Measurements from ENCODE around the gene ST3GAL5. TPM values are rescaled to one million over a fixed set of nuclear protein-coding genes. Genes with fewer than 3 reads are reported as not detected.

The ST3GAL5 gene
- total RNA-seq, 1 experiment from 2014 or later: 5.9 TPM

GRCh38 chr2:85889627-85890281, 964 bp upstream of the ST3GAL5 start:
- peak overlapping the region; percentile 48 for H3K27ac ChIP-seq

GRCh38 chr2:85888020-85888683, 638 bp downstream of the ST3GAL5 start:
- Histone ChIP-seq H3K27ac (no peak overlapping the region), H3K9me3 (ENCODE audit: insufficient read depth, low read depth) (no peaks in the 10 kb centered on the region), H3K27me3 (ENCODE audit: insufficient read depth, low read depth) (no peaks in the 10 kb centered on the region), H3K4me1 (replicated peaks; ENCODE audit: insufficient read depth) (peaks cover 41% of the 10 kb centered on the region), H2AFZ (peak overlapping the region; percentile 81), H3K79me2 (ENCODE audit: low read depth) (peaks cover 31% of the 10 kb centered on the region), H3K9me2 (ENCODE audit: insufficient read depth) (no peaks in the 10 kb centered on the region), H4K20me1 (ENCODE audit: insufficient read depth) (no peaks in the 10 kb centered on the region; the same call in 1 of the 2 replicates), H3K4me2 (peak overlapping the region; percentile 91), H3K36me3 (ENCODE audit: low read depth) (no peaks in the 10 kb centered on the region), H3F3A (ENCODE audit: insufficient read depth, low read depth) (peaks cover 6% of the 10 kb centered on the region; the same call in 1 of the 2 replicates), H3K4me3 (peak overlapping the region; percentile 88)
- no peak for DNase-seq
- BruUV-seq (replicated peaks): no TSS peak
- POLR2A ChIA-PET (ENCODE audit: unreplicated experiment): no interaction called here
- TF ChIP-seq, protein P1, sequence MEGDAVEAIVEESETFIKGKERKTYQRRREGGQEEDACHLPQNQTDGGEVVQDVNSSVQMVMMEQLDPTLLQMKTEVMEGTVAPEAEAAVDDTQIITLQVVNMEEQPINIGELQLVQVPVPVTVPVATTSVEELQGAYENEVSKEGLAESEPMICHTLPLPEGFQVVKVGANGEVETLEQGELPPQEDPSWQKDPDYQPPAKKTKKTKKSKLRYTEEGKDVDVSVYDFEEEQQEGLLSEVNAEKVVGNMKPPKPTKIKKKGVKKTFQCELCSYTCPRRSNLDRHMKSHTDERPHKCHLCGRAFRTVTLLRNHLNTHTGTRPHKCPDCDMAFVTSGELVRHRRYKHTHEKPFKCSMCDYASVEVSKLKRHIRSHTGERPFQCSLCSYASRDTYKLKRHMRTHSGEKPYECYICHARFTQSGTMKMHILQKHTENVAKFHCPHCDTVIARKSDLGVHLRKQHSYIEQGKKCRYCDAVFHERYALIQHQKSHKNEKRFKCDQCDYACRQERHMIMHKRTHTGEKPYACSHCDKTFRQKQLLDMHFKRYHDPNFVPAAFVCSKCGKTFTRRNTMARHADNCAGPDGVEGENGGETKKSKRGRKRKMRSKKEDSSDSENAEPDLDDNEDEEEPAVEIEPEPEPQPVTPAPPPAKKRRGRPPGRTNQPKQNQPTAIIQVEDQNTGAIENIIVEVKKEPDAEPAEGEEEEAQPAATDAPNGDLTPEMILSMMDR (conservative IDR thresholded peaks at IDR 0.05): no peak
- TF ChIP-seq EZH2 (IDR thresholded peaks at IDR 0.05; ENCODE audit: low read depth): no peak
- intact Hi-C loops (cut with micrococcal nuclease; ENCODE audit: unreplicated experiment): loop anchor here (2.0 to 5.0 kb wide), 4 partner anchors 39 to 174 kb away; no protein-coding TSS in a partner anchor
- CTCF ChIA-PET: interaction anchor here (0.6 to 1.8 kb wide), 5 partner anchors 60 to 653 kb away, joined by 3 to 15 read pairs (median 7); no protein-coding TSS in a partner anchor

More at GRCh38 chr2:85889627-85890281, 964 bp upstream of the ST3GAL5 start:
- TF ChIP-seq, protein P1 (conservative IDR thresholded peaks at IDR 0.05): no peak
- TF ChIP-seq EZH2 (IDR thresholded peaks at IDR 0.05; ENCODE audit: low read depth): no peak
- H3K4me2 ChIP-seq: peak overlapping the region; percentile 91
- peaks cover 19% of the 10 kb centered on the region; the same call in 1 of the 2 replicates for H3F3A ChIP-seq (ENCODE audit: insufficient read depth, low read depth)
- no peaks in the 10 kb centered on the region for H3K36me3 ChIP-seq (ENCODE audit: low read depth)
- BruUV-seq (replicated peaks): no TSS peak
- CTCF ChIA-PET: interaction anchor here (0.8 to 1.8 kb wide), 5 partner anchors 18 to 167 kb away, joined by 3 to 7 read pairs (median 3); no protein-coding TSS in a partner anchor
- peak overlapping the region; percentile 87 for H2AFZ ChIP-seq
- no peaks in the 10 kb centered on the region for H3K27me3 ChIP-seq (ENCODE audit: insufficient read depth, low read depth)
- POLR2A ChIA-PET (ENCODE audit: unreplicated experiment): no interaction called here
- H3K9me2 ChIP-seq (ENCODE audit: insufficient read depth): no peaks in the 10 kb centered on the region
- no peaks in the 10 kb centered on the region; the same call in 1 of the 2 replicates for H4K20me1 ChIP-seq (ENCODE audit: insufficient read depth)
- peaks cover 21% of the 10 kb centered on the region for H3K79me2 ChIP-seq (ENCODE audit: low read depth)
- peaks cover 55% of the 10 kb centered on the region for H3K4me1 ChIP-seq (replicated peaks; ENCODE audit: insufficient read depth)
- peak overlapping the region; percentile 88 for H3K4me3 ChIP-seq
- H3K9me3 ChIP-seq (ENCODE audit: insufficient read depth, low read depth): no peaks in the 10 kb centered on the region
- intact Hi-C loops (cut with micrococcal nuclease; ENCODE audit: unreplicated experiment): loop anchor here (1.0 to 5.0 kb wide), 6 partner anchors 37 to 190 kb away; no protein-coding TSS in a partner anchor
- no peak for DNase-seq

- POLR2A ChIA-PET (ENCODE audit: unreplicated experiment): no interaction called here
- Histone ChIP-seq H4K20me1 (ENCODE audit: insufficient read depth) (no peaks in the 10 kb centered on the region; the same call in 1 of the 2 replicates), H2AFZ (peak overlapping the region; percentile 81; the same call in 1 of the 2 replicates), H3K9me2 (ENCODE audit: insufficient read depth) (no peaks in the 10 kb centered on the region), H3K9me3 (ENCODE audit: insufficient read depth, low read depth) (no peaks in the 10 kb centered on the region), H3K79me2 (ENCODE audit: low read depth) (peaks cover 31% of the 10 kb centered on the region), H3K4me1 (replicated peaks; ENCODE audit: insufficient read depth) (peaks cover 40% of the 10 kb centered on the region), H3F3A (ENCODE audit: insufficient read depth, low read depth) (peaks cover 4% of the 10 kb centered on the region; the same call in 1 of the 2 replicates), H3K36me3 (ENCODE audit: low read depth) (no peaks in the 10 kb centered on the region), H3K4me2 (peak overlapping the region; percentile 91), H3K4me3 (peak overlapping the region; percentile 88), H3K27ac (no peak overlapping the region), H3K27me3 (ENCODE audit: insufficient read depth, low read depth) (no peaks in the 10 kb centered on the region)
- no TSS peak for BruUV-seq (replicated peaks)
- peak in 1 of 2 experiments; percentile 9 for DNase-seq
- intact Hi-C loops (cut with micrococcal nuclease; ENCODE audit: unreplicated experiment): loop anchor here (2.0 to 5.0 kb wide), 4 partner anchors 39 to 175 kb away; no protein-coding TSS in a partner anchor
- TF ChIP-seq EZH2 (IDR thresholded peaks at IDR 0.05; ENCODE audit: low read depth): no peak
- TF ChIP-seq, protein P1 (conservative IDR thresholded peaks at IDR 0.05): no peak
- CTCF ChIA-PET: interaction anchor here (0.5 to 1.8 kb wide), 5 partner anchors 60 to 270 kb away, joined by 3 to 16 read pairs (median 7); no protein-coding TSS in a partner anchor
These were observed 1.2 kb downstream of the ST3GAL5 start for GRCh38 chr2:85887566-85888019.
